Panc1 (cell line): ENCODE measurements around the gene SLTM.

Experiments used
- POLR2AphosphoS5 ChIP-seq: IDR thresholded peaks from 2 replicates; pipeline ENCODE4 v1.6.1; 2012; ENCODE audit warnings: mild to moderate bottlenecking, low read depth, low read length, moderate library complexity
- TCF7L2 ChIP-seq: IDR thresholded peaks from 2 replicates; pipeline ENCODE4 v1.6.1; 2011; ENCODE audit warnings: mild to moderate bottlenecking, low read depth, low read length, inconsistent platforms
- TF ChIP-seq, protein P1 (sequence below): fragments of 450-650 bp; IDR thresholded peaks from 2 replicates; pipeline ENCODE4 v1.5.1; 2017; ENCODE audit warnings: mild to moderate bottlenecking
- TF ChIP-seq, protein P2 (sequence below), 2 experiments: IDR thresholded peaks; 2 replicates each; pipeline ENCODE4 v1.6.1; 2011 to 2012; ENCODE audit warnings: low read depth in 2 of 2, control low read depth in 1 of 2, low read length in 1 of 2, mild to moderate bottlenecking in 1 of 2, moderate library complexity in 1 of 2; ENCODE audit not compliant: insufficient read depth in 1 of 2

DNA sequence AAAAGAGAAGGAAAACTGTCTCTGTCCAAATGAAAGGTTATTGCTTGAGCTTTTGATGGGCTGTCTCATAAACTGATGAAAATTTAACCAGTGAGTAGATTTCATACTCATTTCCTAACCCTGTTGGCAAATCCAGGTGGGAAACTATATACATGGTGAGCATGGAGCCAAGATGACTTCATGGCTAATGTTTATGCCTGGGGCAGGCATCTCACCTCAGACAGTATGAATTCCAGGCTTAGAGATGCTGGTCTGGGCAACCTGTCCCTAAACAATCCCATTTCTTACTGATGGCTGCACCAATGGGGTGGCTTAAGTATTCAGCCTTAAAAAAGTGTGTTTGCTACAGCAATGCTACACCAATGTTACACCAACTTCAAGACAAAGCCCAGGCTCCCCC is 58.1 kb downstream of the SLTM start:
- TF ChIP-seq POLR2AphosphoS5 (no peak), TCF7L2 (no peak)
- TF ChIP-seq, protein P1, sequence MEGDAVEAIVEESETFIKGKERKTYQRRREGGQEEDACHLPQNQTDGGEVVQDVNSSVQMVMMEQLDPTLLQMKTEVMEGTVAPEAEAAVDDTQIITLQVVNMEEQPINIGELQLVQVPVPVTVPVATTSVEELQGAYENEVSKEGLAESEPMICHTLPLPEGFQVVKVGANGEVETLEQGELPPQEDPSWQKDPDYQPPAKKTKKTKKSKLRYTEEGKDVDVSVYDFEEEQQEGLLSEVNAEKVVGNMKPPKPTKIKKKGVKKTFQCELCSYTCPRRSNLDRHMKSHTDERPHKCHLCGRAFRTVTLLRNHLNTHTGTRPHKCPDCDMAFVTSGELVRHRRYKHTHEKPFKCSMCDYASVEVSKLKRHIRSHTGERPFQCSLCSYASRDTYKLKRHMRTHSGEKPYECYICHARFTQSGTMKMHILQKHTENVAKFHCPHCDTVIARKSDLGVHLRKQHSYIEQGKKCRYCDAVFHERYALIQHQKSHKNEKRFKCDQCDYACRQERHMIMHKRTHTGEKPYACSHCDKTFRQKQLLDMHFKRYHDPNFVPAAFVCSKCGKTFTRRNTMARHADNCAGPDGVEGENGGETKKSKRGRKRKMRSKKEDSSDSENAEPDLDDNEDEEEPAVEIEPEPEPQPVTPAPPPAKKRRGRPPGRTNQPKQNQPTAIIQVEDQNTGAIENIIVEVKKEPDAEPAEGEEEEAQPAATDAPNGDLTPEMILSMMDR = no peak
- TF ChIP-seq, protein P2, sequence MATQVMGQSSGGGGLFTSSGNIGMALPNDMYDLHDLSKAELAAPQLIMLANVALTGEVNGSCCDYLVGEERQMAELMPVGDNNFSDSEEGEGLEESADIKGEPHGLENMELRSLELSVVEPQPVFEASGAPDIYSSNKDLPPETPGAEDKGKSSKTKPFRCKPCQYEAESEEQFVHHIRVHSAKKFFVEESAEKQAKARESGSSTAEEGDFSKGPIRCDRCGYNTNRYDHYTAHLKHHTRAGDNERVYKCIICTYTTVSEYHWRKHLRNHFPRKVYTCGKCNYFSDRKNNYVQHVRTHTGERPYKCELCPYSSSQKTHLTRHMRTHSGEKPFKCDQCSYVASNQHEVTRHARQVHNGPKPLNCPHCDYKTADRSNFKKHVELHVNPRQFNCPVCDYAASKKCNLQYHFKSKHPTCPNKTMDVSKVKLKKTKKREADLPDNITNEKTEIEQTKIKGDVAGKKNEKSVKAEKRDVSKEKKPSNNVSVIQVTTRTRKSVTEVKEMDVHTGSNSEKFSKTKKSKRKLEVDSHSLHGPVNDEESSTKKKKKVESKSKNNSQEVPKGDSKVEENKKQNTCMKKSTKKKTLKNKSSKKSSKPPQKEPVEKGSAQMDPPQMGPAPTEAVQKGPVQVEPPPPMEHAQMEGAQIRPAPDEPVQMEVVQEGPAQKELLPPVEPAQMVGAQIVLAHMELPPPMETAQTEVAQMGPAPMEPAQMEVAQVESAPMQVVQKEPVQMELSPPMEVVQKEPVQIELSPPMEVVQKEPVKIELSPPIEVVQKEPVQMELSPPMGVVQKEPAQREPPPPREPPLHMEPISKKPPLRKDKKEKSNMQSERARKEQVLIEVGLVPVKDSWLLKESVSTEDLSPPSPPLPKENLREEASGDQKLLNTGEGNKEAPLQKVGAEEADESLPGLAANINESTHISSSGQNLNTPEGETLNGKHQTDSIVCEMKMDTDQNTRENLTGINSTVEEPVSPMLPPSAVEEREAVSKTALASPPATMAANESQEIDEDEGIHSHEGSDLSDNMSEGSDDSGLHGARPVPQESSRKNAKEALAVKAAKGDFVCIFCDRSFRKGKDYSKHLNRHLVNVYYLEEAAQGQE (IDR thresholded peaks at IDR 0.05; ENCODE audit: insufficient read depth in 1 of 2, low read depth in 2 of 2, low read length in 1 of 2) = no peak
